HCT116 (cell line): ENCODE measurements around the gene CDK11A. TPM values are rescaled to one million over a fixed set of nuclear protein-coding genes. Genes with fewer than 3 reads are reported as not detected.
"Not testable (repeated sequence)": the region's sequence is repeated elsewhere in the genome, so short reads cannot be mapped to it uniquely, and the experiment has no call there.

Experiments
- ATAC-seq: fragments of 200-7000 bp; cut with Tn5 transposase; 2 replicates; pipeline ENCODE4 v1.9.1; 2020; ENCODE audit warnings: mild to moderate bottlenecking, moderate library complexity
- BruUV-seq: library from RNA; stranded (reverse); fragments of 400-500 nt; replicated peaks from 2 replicates; lab custom pipeline; 2021; lab: Mats Ljungman, UMichigan
- CTCF ChIA-PET: fragments of 300-600 bp; sonication (Branson Sonifier 250); formaldehyde crosslinking; loops from one replicate; lab custom pipeline; 2021; ENCODE audit warnings: antibody characterized with exemption; lab: Charles Lee
- POLR2A ChIA-PET: fragments of 300-600, 350-600 bp; sonication (Branson Sonifier 250); formaldehyde crosslinking; loops from one replicate; lab custom pipeline; 2021; ENCODE audit warnings: antibody characterized with exemption; lab: Charles Lee
- RAD21 ChIA-PET, 2 experiments: fragments of 300-600 bp; sonication (Branson Sonifier 250); formaldehyde crosslinking; loops; one replicate each; lab custom pipeline; 2023; ENCODE audit warnings: low total read pairs in 2 of 2; ENCODE audit not compliant: uncharacterized antibody in 2 of 2, unreplicated experiment in 2 of 2, low non-redundant PET in 1 of 2; lab: Charles Lee
- DNase-seq: peaks from one replicate; pipeline ENCODE4 v3.0.0-alpha.2; 2010; ENCODE audit warnings: low read depth, low spot score
- H2AFZ ChIP-seq: fragments of 200-600 bp; shearing (Covaris generic), sonication (generic); 2 replicates; pipeline ENCODE4 v1.6.1; 2017; ENCODE audit warnings: low read depth, mixed run types, mixed read lengths, antibody characterized with exemption, low read length; ENCODE audit not compliant: poor library complexity, severe bottlenecking
- H3K27ac ChIP-seq: 2 replicates; pipeline ENCODE4 v1.5.1; 2012; ENCODE audit warnings: low read depth, low read length
- H3K27me3 ChIP-seq: fragments of 200-600 bp; sonication (generic); 2 replicates; pipeline ENCODE4 v1.6.1; 2016; ENCODE audit warnings: mixed run types, low read length, mixed read lengths; ENCODE audit not compliant: insufficient read depth
- H3K36me3 ChIP-seq, 2 experiments: fragments of 200-500 bp in 1 of 2; fragments of 200-600 bp in 1 of 2; sonication (Bioruptor generic) in 1 of 2; sonication (generic) in 1 of 2; 2 replicates each; pipeline versions ENCODE4 v1.5.1 to v1.6.1; 2014 to 2016; ENCODE audit warnings: low read length in 2 of 2, inconsistent platforms in 1 of 2, mixed read lengths in 1 of 2, mixed run types in 1 of 2; ENCODE audit not compliant: insufficient read depth in 2 of 2, control insufficient read depth in 1 of 2
- H3K4me1 ChIP-seq, 2 experiments: fragments of 200-600 bp in 1 of 2; sonication (generic) in 1 of 2; 2 replicates each; pipeline versions ENCODE4 v1.5.1 to v1.6.1; 2012 to 2017; ENCODE audit warnings: low read length in 2 of 2, inconsistent platforms in 1 of 2, mild to moderate bottlenecking in 1 of 2, mixed read lengths in 1 of 2, mixed run types in 1 of 2, moderate library complexity in 1 of 2; ENCODE audit not compliant: insufficient read depth in 2 of 2, control insufficient read depth in 1 of 2
- H3K4me2 ChIP-seq: fragments of 200-600 bp; sonication (generic); 2 replicates; pipeline ENCODE4 v1.6.1; 2017; ENCODE audit warnings: mixed run types, low read length, mixed read lengths
- H3K4me3 ChIP-seq, 2 experiments: fragments of 200-600 bp in 1 of 2; sonication (generic) in 1 of 2; replicated peaks in 1 of 2; 2 replicates each; pipeline ENCODE4 v1.5.1; 2011 to 2016; ENCODE audit warnings: low read length in 2 of 2, control low read depth in 1 of 2, low read depth in 1 of 2, mild to moderate bottlenecking in 1 of 2, mixed read lengths in 1 of 2, mixed run types in 1 of 2
- H3K79me2 ChIP-seq: fragments of 200-600 bp; sonication (generic); 2 replicates; pipeline ENCODE4 v1.6.1; 2017; ENCODE audit warnings: mild to moderate bottlenecking, mixed run types, low read length, moderate library complexity, mixed read lengths; ENCODE audit not compliant: insufficient read depth
- H3K9ac ChIP-seq: fragments of 200-600 bp; sonication (generic); 2 replicates; pipeline ENCODE4 v1.6.1; 2016; ENCODE audit warnings: low read length, mixed read lengths
- H3K9me2 ChIP-seq: fragments of 200-600 bp; sonication (generic), shearing (Covaris generic); 2 replicates; pipeline ENCODE4 v1.6.1; 2017; ENCODE audit warnings: mixed run types, mild to moderate bottlenecking, moderate library complexity; ENCODE audit not compliant: insufficient read depth
- H3K9me3 ChIP-seq, 2 experiments: fragments of 200-500 bp in 1 of 2; fragments of 200-600 bp in 1 of 2; sonication (Bioruptor generic) in 1 of 2; sonication (generic) in 1 of 2; 2 replicates each; pipeline ENCODE4 v1.6.1; 2014 to 2017; ENCODE audit warnings: low read length in 2 of 2, mixed read lengths in 2 of 2, inconsistent platforms in 1 of 2, low read depth in 1 of 2, mild to moderate bottlenecking in 1 of 2, mixed run types in 1 of 2, moderate library complexity in 1 of 2; ENCODE audit not compliant: control insufficient read depth in 1 of 2, insufficient read depth in 1 of 2
- H4K20me1 ChIP-seq: fragments of 200-600 bp; sonication (generic), shearing (Covaris generic); 2 replicates; pipeline ENCODE4 v1.6.1; 2017; ENCODE audit warnings: mixed run types, mild to moderate bottlenecking, moderate library complexity; ENCODE audit not compliant: insufficient read depth
- intact Hi-C: fragments of 100-400 bp; cut with micrococcal nuclease; formaldehyde crosslinking; loops from 2 replicates; pipeline ENCODE4 v1.10.0; 2022
- total RNA-seq: library from RNA; stranded (reverse); gene quantifications from one replicate; pipeline ENCODE4 v1.2.1, GENCODE V29; 2021; ENCODE audit not compliant: unreplicated experiment

Gene CDK11A
- total RNA-seq, 1 experiment from 2014 or later = 61.0 TPM

GRCh38 chr1:1730230-1730629 is 6.1 kb upstream of the CDK11A start:
- H3K27ac ChIP-seq, BruUV-seq, H3K4me3 ChIP-seq, H3K36me3 ChIP-seq, H3K9me2 ChIP-seq, H3K27me3 ChIP-seq, POLR2A ChIA-PET, H3K79me2 ChIP-seq, H3K4me1 ChIP-seq, ATAC-seq, RAD21 ChIA-PET, H4K20me1 ChIP-seq, DNase-seq, H2AFZ ChIP-seq, H3K4me2 ChIP-seq, CTCF ChIA-PET, H3K9me3 ChIP-seq, H3K9ac ChIP-seq, intact Hi-C loops: not testable (repeated sequence)

GRCh38 chr1:1729116-1729816 is 5.1 kb upstream of the CDK11A start:
- H3K27ac ChIP-seq, ATAC-seq, H3K36me3 ChIP-seq, POLR2A ChIA-PET, RAD21 ChIA-PET, H3K9ac ChIP-seq, H4K20me1 ChIP-seq, CTCF ChIA-PET, DNase-seq, intact Hi-C loops, H3K79me2 ChIP-seq, H3K9me2 ChIP-seq, H3K4me3 ChIP-seq, H3K9me3 ChIP-seq, H3K4me1 ChIP-seq, BruUV-seq, H2AFZ ChIP-seq, H3K27me3 ChIP-seq, H3K4me2 ChIP-seq: not testable (repeated sequence)

- CTCF ChIA-PET, POLR2A ChIA-PET, H3K27ac ChIP-seq: not testable (repeated sequence)
These were observed 4.3 kb upstream of the CDK11A start for GRCh38 chr1:1728308-1729005.

DNA sequence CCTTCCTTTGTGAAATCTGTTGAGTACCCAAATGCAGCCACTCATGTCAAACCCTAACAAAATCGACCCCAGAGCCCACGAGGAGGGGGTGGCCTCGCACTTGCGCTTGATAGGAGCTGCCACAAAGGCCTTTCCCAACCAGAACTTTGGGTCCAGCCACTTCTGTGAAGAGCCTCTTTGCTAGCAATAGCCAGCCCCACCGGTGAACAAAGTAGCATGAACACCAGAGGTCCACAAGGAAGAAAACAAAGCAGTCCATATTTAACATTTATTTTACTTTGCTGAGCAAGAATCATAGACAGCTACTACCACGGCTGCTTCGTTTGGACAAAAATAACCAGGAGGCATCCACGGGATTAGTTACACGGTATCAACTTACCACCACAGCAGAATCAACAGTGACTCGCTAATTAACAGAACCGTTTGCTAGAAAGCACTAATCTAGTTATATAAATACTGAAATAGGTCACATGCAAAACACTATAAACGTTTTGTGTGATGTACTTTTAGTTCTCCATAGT is 3.0 kb upstream of the CDK11A start:
- H3K9me3 ChIP-seq, DNase-seq, H3K27me3 ChIP-seq, H3K79me2 ChIP-seq, H3K36me3 ChIP-seq, H3K4me1 ChIP-seq, H3K9ac ChIP-seq, H3K4me3 ChIP-seq, BruUV-seq, H3K27ac ChIP-seq, intact Hi-C loops, H3K4me2 ChIP-seq, RAD21 ChIA-PET, POLR2A ChIA-PET, CTCF ChIA-PET, H4K20me1 ChIP-seq, ATAC-seq, H2AFZ ChIP-seq, H3K9me2 ChIP-seq: not testable (repeated sequence)

More at GRCh38 chr1:1728308-1729005, 4.3 kb upstream of the CDK11A start:
- RAD21 ChIA-PET, H3K4me3 ChIP-seq, H3K4me1 ChIP-seq, intact Hi-C loops, H3K27me3 ChIP-seq, H3K9ac ChIP-seq, H3K9me2 ChIP-seq, H3K36me3 ChIP-seq, H2AFZ ChIP-seq, BruUV-seq, ATAC-seq, H3K4me2 ChIP-seq, H4K20me1 ChIP-seq, H3K79me2 ChIP-seq, H3K9me3 ChIP-seq, DNase-seq: not testable (repeated sequence)
